Caco-2 (cell line): ENCODE data around the gene CACUL1. TPM values are rescaled to one million over a fixed set of nuclear protein-coding genes. Genes with fewer than 3 reads are reported as not detected.

ENCODE experiments used
- BruUV-seq: library from RNA; stranded (reverse); fragments of 400-500 nt; replicated peaks from 2 replicates; lab custom pipeline; 2021; lab: Mats Ljungman, UMichigan
- CTCF ChIA-PET: fragments of 300-600 bp; sonication (Branson Sonifier 250); formaldehyde crosslinking; loops from one replicate; lab custom pipeline; 2022; ENCODE audit warnings: antibody characterized with exemption; lab: Charles Lee
- POLR2A ChIA-PET: fragments of 300-600 bp; sonication (Branson Sonifier 250); formaldehyde crosslinking; loops from one replicate; lab custom pipeline; 2022; ENCODE audit warnings: antibody characterized with exemption; lab: Charles Lee
- DNase-seq, 2 experiments: peaks; one replicate each; pipeline versions ENCODE4 v3.0.0 to v3.0.0-alpha.2; 2020 to 2022
- H3K27me3 ChIP-seq: replicated peaks from 2 replicates; pipeline ENCODE4 v1.6.0; 2011; ENCODE audit warnings: low read length; ENCODE audit not compliant: control insufficient read depth, insufficient read depth
- H3K36me3 ChIP-seq: 2 replicates; pipeline ENCODE4 v1.5.1; 2011; ENCODE audit warnings: low read length; ENCODE audit not compliant: control insufficient read depth, insufficient read depth
- H3K4me1 ChIP-seq: fragments of 250-450 bp; sonication (Bioruptor Pico); 2 replicates; pipeline ENCODE4 v1.5.1; 2020; ENCODE audit warnings: mild to moderate bottlenecking
- H3K4me3 ChIP-seq: 2 replicates; pipeline ENCODE4 v1.5.1; 2011; ENCODE audit warnings: low read depth, mild to moderate bottlenecking, control low read depth, low read length
- H3K9me3 ChIP-seq: fragments of 250-450 bp; sonication (Bioruptor Pico); 2 replicates; pipeline ENCODE4 v1.5.1; 2020; ENCODE audit warnings: mild to moderate bottlenecking, moderate library complexity
- H3K27ac Mint-ChIP-seq: one replicate; pipeline ENCODE4 v1.8.0; 2022; ENCODE audit warnings: mixed read lengths; ENCODE audit not compliant: unreplicated experiment
- H3K27me3 Mint-ChIP-seq: one replicate; pipeline ENCODE4 v1.8.0; 2022; ENCODE audit warnings: mixed read lengths; ENCODE audit not compliant: insufficient read depth, unreplicated experiment
- H3K36me3 Mint-ChIP-seq: one replicate; pipeline ENCODE4 v1.8.0; 2022; ENCODE audit warnings: mild to moderate bottlenecking, mixed read lengths; ENCODE audit not compliant: insufficient read depth, unreplicated experiment
- H3K4me1 Mint-ChIP-seq: one replicate; pipeline ENCODE4 v1.8.0; 2022; ENCODE audit warnings: low read depth, mixed read lengths; ENCODE audit not compliant: unreplicated experiment
- H3K4me3 Mint-ChIP-seq: one replicate; pipeline ENCODE4 v1.8.0; 2022; ENCODE audit warnings: mild to moderate bottlenecking, moderate library complexity, mixed read lengths; ENCODE audit not compliant: unreplicated experiment
- H3K9me3 Mint-ChIP-seq: one replicate; pipeline ENCODE4 v1.8.0; 2022; ENCODE audit warnings: mixed read lengths; ENCODE audit not compliant: unreplicated experiment
- CTCF ChIP-seq, 2 experiments: fragments of 200-600 bp in 1 of 2; IDR thresholded peaks; 1 replicate in 1 of 2; 2 replicates in 1 of 2; pipeline versions ENCODE4 v1.5.1 to v1.8.0; 2011 to 2022; ENCODE audit warnings: antibody characterized with exemption in 1 of 2, control low read depth in 1 of 2, inconsistent platforms in 1 of 2, low read depth in 1 of 2, low read length in 1 of 2, mild to moderate bottlenecking in 1 of 2, moderate library complexity in 1 of 2; ENCODE audit not compliant: insufficient read depth in 1 of 2, severe bottlenecking in 1 of 2, unreplicated experiment in 1 of 2
- intact Hi-C: fragments of 100-400 bp; cut with micrococcal nuclease; formaldehyde crosslinking; loops from one replicate; pipeline ENCODE4 v1.10.0; 2022; ENCODE audit not compliant: unreplicated experiment
- total RNA-seq: library from RNA; stranded (reverse); gene quantifications from 2 replicates; pipeline ENCODE4 v1.2.3, GENCODE V29; 2022

Gene CACUL1
- total RNA-seq, 1 experiment from 2014 or later, result 39.2 TPM

GRCh38 chr10:118732245-118733165, 22.3 kb downstream of the CACUL1 start:
- Mint-ChIP-seq H3K4me3 (no peak overlapping the region), H3K9me3 (no peaks in the 10 kb centered on the region), H3K36me3 (no peaks in the 10 kb centered on the region), H3K27ac (no peak overlapping the region), H3K4me1 (peaks cover 25% of the 10 kb centered on the region), H3K27me3 (no peaks in the 10 kb centered on the region)
- ChIA-PET POLR2A (no interaction called here), CTCF (interaction anchor here (0.6 kb wide), 1 partner anchor 11 kb away, joined by 4 read pairs; no protein-coding TSS in a partner anchor)
- intact Hi-C loops, result no loop called here
- Histone ChIP-seq H3K4me1 (peaks cover 21% of the 10 kb centered on the region), H3K4me3 (no peak overlapping the region), H3K9me3 (no peaks in the 10 kb centered on the region), H3K27me3 (no peaks in the 10 kb centered on the region), H3K36me3 (no peaks in the 10 kb centered on the region)
- no peak for DNase-seq
- TF ChIP-seq CTCF (IDR thresholded peaks at IDR 0.05; ENCODE audit: insufficient read depth in 1 of 2, low read depth in 1 of 2, low read length in 1 of 2, severe bottlenecking in 1 of 2, unreplicated experiment in 1 of 2), result no peak
- no TSS peak for BruUV-seq

- peak in 1 of 2 experiments; percentile 11 for DNase-seq
- Histone ChIP-seq H3K27me3 (no peaks in the 10 kb centered on the region), H3K36me3 (no peaks in the 10 kb centered on the region), H3K4me3 (no peak overlapping the region), H3K9me3 (no peaks in the 10 kb centered on the region), H3K4me1 (peaks cover 21% of the 10 kb centered on the region)
- Mint-ChIP-seq H3K27me3 (no peaks in the 10 kb centered on the region), H3K9me3 (no peaks in the 10 kb centered on the region), H3K27ac (peak overlapping the region; percentile 63), H3K4me3 (no peak overlapping the region), H3K36me3 (no peaks in the 10 kb centered on the region), H3K4me1 (peaks cover 25% of the 10 kb centered on the region)
- CTCF ChIA-PET, result interaction anchor here (1.5 kb wide), 1 partner anchor 10 kb away, joined by 7 read pairs; no protein-coding TSS in a partner anchor
- no TSS peak for BruUV-seq
- no peak for TF ChIP-seq CTCF (IDR thresholded peaks at IDR 0.05; ENCODE audit: insufficient read depth in 1 of 2, low read depth in 1 of 2, low read length in 1 of 2, severe bottlenecking in 1 of 2, unreplicated experiment in 1 of 2)
- intact Hi-C loops, result no loop called here
- POLR2A ChIA-PET, result no interaction called here
These were observed 23.9 kb downstream of the CACUL1 start for GRCh38 chr10:118730756-118731456.

GRCh38 chr10:118729641-118730258, 25.0 kb downstream of the CACUL1 start:
- Histone ChIP-seq H3K36me3 (no peaks in the 10 kb centered on the region), H3K4me3 (no peak overlapping the region), H3K27me3 (no peaks in the 10 kb centered on the region), H3K4me1 (peaks cover 21% of the 10 kb centered on the region), H3K9me3 (no peaks in the 10 kb centered on the region)
- Mint-ChIP-seq H3K9me3 (no peaks in the 10 kb centered on the region), H3K4me3 (no peak overlapping the region), H3K27me3 (no peaks in the 10 kb centered on the region), H3K4me1 (peaks cover 25% of the 10 kb centered on the region), H3K27ac (no peak overlapping the region), H3K36me3 (peaks cover 6% of the 10 kb centered on the region)
- BruUV-seq, result no TSS peak
- intact Hi-C loops, result no loop called here
- no peak for DNase-seq
- ChIA-PET CTCF (interaction anchor here (1.5 kb wide), 1 partner anchor 9 kb away, joined by 7 read pairs; no protein-coding TSS in a partner anchor), POLR2A (no interaction called here)
- TF ChIP-seq CTCF (IDR thresholded peaks at IDR 0.05; ENCODE audit: insufficient read depth in 1 of 2, low read depth in 1 of 2, low read length in 1 of 2, severe bottlenecking in 1 of 2, unreplicated experiment in 1 of 2), result no peak
